Mucosa of descending colon (tissue), 3 donors: ENCODE data around the gene BHLHA9. TPM values are rescaled to one million over a fixed set of nuclear protein-coding genes. Genes with fewer than 3 reads are reported as not detected.
"Not testable (repeated sequence)": the region's sequence is repeated elsewhere in the genome, so short reads cannot be mapped to it uniquely, and the experiment has no call there.

ENCODE experiments used
- ATAC-seq: fragments of 200-7000 bp; cut with Tn5 transposase; one replicate; pipeline ENCODE4 v1.9.1; 2020; ENCODE audit warnings: mild to moderate bottlenecking, moderate library complexity
- DNase-seq, 3 donors: peaks; one replicate each; pipeline ENCODE4 v3.0.0-alpha.2; 2020
- H3K36me3 ChIP-seq: fragments of 200-600 bp; one replicate; pipeline ENCODE4 v1.8.0; 2021; ENCODE audit warnings: low read depth, mild to moderate bottlenecking
- H3K4me1 ChIP-seq: fragments of 200-600 bp; one replicate; pipeline ENCODE4 v1.8.0; 2021; ENCODE audit warnings: low read depth, mild to moderate bottlenecking
- H3K4me3 ChIP-seq: fragments of 200-600 bp; one replicate; pipeline ENCODE4 v1.8.0; 2021; ENCODE audit warnings: mild to moderate bottlenecking
- H3K9me3 ChIP-seq: fragments of 200-600 bp; one replicate; pipeline ENCODE4 v1.8.0; 2021; ENCODE audit warnings: mild to moderate bottlenecking
- intact Hi-C, 2 donors: fragments of 100-400 bp; cut with DNase I in 1 of 2; cut with micrococcal nuclease in 1 of 2; formaldehyde crosslinking; loops; one replicate each; pipeline versions ENCODE4 v1.11.0 to v1.11.1; 2022; cut with DNase I, micrococcal nuclease
- total RNA-seq, 3 donors: library from RNA; stranded (reverse); fragmentation: NEBNext Ultra II Directional in 2 of 3; extraction: Animal tissue kit (Norgen Biotek cat#: 25700) in 2 of 3; gene quantifications; one replicate each; pipeline versions ENCODE4 v1.2.1 to v1.2.4, GENCODE V29; 2021 to 2023
- TF ChIP-seq, protein P1 (sequence below): fragments of 200-600 bp; IDR thresholded peaks from one replicate; pipeline ENCODE4 v1.8.0; 2022; ENCODE audit warnings: antibody characterized with exemption, mild to moderate bottlenecking
- donor health status: DM: no; HTN: no; CAD: no; lungs with moderate emphysema.
- donor health status: DM: no; HTN: no; CAD: no.
- donor health status: DM: no; HTN: yes; CAD: no.

The BHLHA9 gene
- total RNA-seq, 3 donors from 2014 or later: not detected

GRCh38 chr17:1301546-1301945 is 31.3 kb downstream of the BHLHA9 start:
- ATAC-seq (no peak), DNase-seq (no peak)
- intact Hi-C loops: no loop called here
- H3K4me3 ChIP-seq: no peak overlapping the region
- no peaks in the 10 kb centered on the region for H3K9me3 ChIP-seq
- no peaks in the 10 kb centered on the region for H3K4me1 ChIP-seq
- H3K36me3 ChIP-seq: no peaks in the 10 kb centered on the region
- TF ChIP-seq, protein P1, sequence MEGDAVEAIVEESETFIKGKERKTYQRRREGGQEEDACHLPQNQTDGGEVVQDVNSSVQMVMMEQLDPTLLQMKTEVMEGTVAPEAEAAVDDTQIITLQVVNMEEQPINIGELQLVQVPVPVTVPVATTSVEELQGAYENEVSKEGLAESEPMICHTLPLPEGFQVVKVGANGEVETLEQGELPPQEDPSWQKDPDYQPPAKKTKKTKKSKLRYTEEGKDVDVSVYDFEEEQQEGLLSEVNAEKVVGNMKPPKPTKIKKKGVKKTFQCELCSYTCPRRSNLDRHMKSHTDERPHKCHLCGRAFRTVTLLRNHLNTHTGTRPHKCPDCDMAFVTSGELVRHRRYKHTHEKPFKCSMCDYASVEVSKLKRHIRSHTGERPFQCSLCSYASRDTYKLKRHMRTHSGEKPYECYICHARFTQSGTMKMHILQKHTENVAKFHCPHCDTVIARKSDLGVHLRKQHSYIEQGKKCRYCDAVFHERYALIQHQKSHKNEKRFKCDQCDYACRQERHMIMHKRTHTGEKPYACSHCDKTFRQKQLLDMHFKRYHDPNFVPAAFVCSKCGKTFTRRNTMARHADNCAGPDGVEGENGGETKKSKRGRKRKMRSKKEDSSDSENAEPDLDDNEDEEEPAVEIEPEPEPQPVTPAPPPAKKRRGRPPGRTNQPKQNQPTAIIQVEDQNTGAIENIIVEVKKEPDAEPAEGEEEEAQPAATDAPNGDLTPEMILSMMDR: no peak

- ATAC-seq: no peak
- TF ChIP-seq, protein P1: no peak
Observed at GRCh38 chr17:1302761-1303160, 32.5 kb downstream of the BHLHA9 start.

DNA sequence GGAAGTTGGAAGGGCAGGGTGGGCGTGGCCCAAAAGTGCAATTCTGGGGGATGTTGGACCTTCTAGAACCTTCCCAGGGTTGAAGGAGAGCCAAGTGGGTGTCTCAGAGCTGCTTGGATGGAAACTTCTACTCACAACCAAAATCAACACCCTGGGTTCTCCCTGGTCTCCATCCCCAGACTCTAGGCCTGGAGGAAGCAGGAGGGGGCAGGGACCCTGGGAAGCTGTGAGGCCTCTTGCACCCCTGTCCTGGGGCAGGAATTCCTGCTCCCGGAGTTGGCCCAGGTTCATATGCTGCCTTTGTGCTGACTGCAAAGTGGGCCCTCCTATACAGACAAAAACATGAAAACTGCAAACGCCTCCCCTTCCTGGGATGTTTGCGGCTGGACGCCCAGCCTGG is 34.3 kb downstream of the BHLHA9 start:
- no peak overlapping the region for H3K4me3 ChIP-seq
- DNase-seq (no peak), ATAC-seq (no peak)
- TF ChIP-seq, protein P1: no peak
- intact Hi-C loops: no loop called here
- H3K9me3 ChIP-seq: no peaks in the 10 kb centered on the region
- H3K36me3 ChIP-seq: no peaks in the 10 kb centered on the region
- H3K4me1 ChIP-seq: no peaks in the 10 kb centered on the region

More at GRCh38 chr17:1302761-1303160, 32.5 kb downstream of the BHLHA9 start:
- intact Hi-C loops: no loop called here
- H3K36me3 ChIP-seq: no peaks in the 10 kb centered on the region
- H3K4me3 ChIP-seq: no peak overlapping the region
- no peak for DNase-seq
- no peaks in the 10 kb centered on the region for H3K9me3 ChIP-seq
- no peaks in the 10 kb centered on the region for H3K4me1 ChIP-seq

DNA sequence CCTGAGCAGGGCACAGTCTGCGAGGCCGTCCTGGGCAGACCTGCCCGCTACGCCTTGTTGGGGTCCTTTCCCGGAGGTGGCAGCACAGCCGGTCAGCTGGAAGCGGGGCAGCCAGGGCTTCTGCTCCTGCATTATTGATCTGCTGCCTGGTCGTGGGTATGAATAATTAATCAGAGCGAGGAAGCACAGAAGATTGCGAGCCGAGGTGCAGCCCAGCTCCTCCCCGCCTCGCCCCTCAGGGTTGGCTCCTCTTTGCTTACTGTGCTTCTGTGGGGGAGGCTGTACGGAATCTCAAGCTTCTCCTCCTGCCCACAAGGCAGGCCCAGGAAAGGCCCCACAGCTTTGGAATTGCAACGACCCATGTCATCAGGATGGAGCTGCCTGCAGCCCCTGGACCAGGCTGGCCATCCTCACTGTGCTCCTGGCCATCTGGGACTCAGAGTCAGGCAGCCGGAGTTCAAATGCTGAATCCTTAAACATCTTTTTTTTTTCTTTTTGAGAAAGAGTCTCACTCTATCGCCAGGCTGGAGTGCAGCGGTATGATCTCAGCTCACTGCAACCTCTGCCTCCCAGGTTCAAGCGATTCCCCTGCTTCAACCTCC is 34.8 kb downstream of the BHLHA9 start:
- Histone ChIP-seq H3K36me3 (no peaks in the 10 kb centered on the region), H3K4me3 (no peak overlapping the region), H3K4me1 (no peaks in the 10 kb centered on the region), H3K9me3 (no peaks in the 10 kb centered on the region)
- intact Hi-C loops: no loop called here
- TF ChIP-seq, protein P1: no peak
- DNase-seq (no peak), ATAC-seq (no peak)

DNA sequence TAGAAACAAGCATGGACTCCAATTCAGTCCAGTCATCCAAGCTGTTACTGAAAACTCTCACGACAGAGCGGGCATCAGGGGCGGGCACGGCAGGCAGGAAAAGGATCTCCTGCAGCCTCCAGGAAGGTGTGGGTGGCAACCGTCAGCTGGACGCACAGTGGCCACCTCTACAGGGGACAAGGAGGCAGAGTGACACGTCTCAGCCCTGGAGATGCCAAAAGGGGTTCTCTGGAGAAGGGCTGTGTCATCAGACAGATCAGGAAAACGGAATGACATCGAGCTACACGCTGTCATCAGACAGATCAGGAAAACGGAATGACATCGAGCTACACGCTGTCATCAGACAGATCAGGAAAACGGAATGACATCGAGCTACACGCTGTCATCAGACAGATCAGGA is 37.6 kb downstream of the BHLHA9 start:
- H3K36me3 ChIP-seq, intact Hi-C loops, H3K4me3 ChIP-seq, ATAC-seq, H3K4me1 ChIP-seq, DNase-seq, H3K9me3 ChIP-seq: not testable (repeated sequence)

DNA sequence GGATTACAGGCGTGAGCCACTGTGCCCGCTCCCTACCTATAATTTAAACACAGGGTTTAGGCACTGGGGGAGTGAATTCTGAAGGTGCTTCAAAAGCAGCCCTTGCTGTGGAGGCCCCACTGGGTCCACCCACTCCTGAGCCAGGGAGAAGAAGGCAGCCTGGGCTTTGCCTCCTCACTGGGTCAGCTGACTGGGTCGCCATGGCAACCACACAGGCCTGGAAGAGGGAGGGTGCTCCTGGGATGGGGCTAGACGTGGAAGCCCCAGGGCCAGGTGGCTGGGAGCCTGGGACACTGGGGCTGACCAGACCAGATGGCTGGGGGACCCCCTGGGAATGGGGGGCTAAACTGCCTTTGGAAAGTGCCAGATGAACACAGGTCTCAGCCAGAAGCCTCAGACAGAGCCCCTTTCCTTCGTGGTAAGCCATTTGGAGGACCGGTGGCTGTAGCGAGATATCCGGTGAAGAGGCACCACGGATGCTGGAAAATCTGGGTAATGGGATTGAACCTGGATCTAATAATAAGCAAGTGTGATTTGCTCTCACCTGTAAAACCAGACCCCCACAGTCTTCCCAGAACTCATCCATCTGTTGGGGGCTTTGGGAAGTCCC is 42.1 kb downstream of the BHLHA9 start:
- TF ChIP-seq, protein P1: no peak
- Histone ChIP-seq H3K9me3 (no peaks in the 10 kb centered on the region), H3K4me1 (no peaks in the 10 kb centered on the region), H3K36me3 (no peaks in the 10 kb centered on the region), H3K4me3 (no peak overlapping the region)
- intact Hi-C loops: no loop called here
- DNase-seq (peak in 1 of 3 donors; percentile 10), ATAC-seq (no peak)
